GM10248 (cell line): Measurements from ENCODE around the gene VCAN.

Experiments
- CTCF ChIA-PET: fragments of 300-600 bp; sonication (Branson Sonifier 250); formaldehyde crosslinking; extraction: SDS; loops from one replicate; lab custom pipeline; 2021; ENCODE audit warnings: antibody characterized with exemption; lab: Yijun Ruan, JAX
- POLR2A ChIA-PET: fragments of 350-650 bp; sonication (Branson Sonifier 250); formaldehyde crosslinking; extraction: SDS; loops from one replicate; lab custom pipeline; 2020; ENCODE audit warnings: antibody characterized with exemption; lab: Yijun Ruan, JAX
- DNase-seq: peaks from one replicate; pipeline ENCODE4 v3.0.0; 2012; ENCODE audit errors: extremely low spot score
- CTCF ChIP-seq: IDR thresholded peaks from 2 replicates; pipeline ENCODE4 v1.5.1; 2012; ENCODE audit warnings: mild to moderate bottlenecking, low read depth; ENCODE audit errors: extremely low read depth, missing control alignments, control extremely low read depth

Gene VCAN

GRCh38 chr5:83590966-83591365 is 119.4 kb downstream of the VCAN start:
- no peak for TF ChIP-seq CTCF
- CTCF ChIA-PET, result no interaction called here
- DNase-seq, result no peak
- POLR2A ChIA-PET, result no interaction called here

DNA sequence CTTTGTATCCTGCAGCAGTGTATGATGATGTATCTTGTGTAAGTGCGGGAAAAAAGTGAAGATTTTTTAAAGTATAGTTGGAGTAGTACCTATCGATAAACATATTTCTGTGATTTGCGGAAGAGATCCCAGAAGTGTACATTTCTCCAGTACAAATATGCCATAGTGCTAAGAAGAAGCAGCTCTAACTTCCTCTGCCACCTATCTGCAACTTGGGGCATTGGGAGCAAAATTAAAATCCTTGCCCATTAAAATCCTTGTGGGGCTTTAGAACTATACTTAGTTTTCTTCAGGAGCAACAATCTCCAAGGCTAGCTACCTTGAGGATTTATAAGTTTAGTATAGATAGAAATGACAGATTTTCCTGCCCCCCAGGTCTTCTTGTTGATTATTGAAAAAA is 123.7 kb downstream of the VCAN start:
- ChIA-PET CTCF (no interaction called here), POLR2A (no interaction called here)
- DNase-seq, result no peak
- no peak for TF ChIP-seq CTCF

- DNase-seq, result peak; percentile 20
- POLR2A ChIA-PET, result no interaction called here
- CTCF ChIA-PET, result interaction anchor here (1.1 to 2.9 kb wide), 2 partner anchors 8 to 18 kb away, joined by 3 to 10 read pairs; no protein-coding TSS in a partner anchor
- peak; percentile 50 for TF ChIP-seq CTCF
Measured at GRCh38 chr5:83608122-83608521, 136.6 kb downstream of the VCAN start.

DNA sequence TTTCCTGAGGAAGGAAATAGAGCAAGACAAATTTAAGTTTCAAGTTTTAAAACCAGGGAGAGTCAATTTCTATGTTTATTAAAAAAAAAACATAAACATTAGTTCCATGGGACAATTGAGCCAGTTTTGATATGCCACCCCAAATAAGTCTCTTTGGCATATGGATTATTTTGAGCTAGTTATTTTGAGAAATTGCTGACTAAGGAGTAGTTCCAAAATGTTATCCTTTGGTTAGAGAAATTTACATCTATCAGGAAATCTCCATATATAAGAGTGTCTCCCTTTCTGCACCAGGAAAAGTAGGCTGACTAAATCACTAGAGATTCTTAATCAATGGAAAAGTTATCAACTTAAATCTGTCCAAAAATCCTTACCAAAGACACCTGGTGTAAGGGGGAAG is 143.3 kb downstream of the VCAN start:
- CTCF ChIA-PET, result interaction anchor here (1.5 kb wide), 1 partner anchor 32 kb away, joined by 3 read pairs; no protein-coding TSS in a partner anchor
- DNase-seq, result no peak
- TF ChIP-seq CTCF, result no peak
- POLR2A ChIA-PET, result no interaction called here

DNA sequence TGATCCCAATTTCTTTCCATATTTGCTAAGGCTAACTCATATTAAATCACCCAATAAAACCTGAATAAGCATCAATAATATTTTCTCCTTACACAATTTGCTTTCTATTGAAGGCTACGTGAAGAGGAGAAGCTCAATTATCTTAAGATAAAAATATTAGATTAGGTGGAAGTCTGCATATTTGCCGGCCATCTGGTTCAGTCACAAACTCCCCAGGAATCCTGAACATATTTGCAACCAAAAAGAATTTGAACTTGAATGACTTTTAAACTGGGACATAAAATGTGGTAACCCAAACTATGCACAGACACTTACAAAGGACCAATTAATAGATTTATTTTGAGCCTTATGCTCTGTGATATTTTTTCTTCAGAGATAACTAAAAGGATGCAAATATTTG is 156.8 kb downstream of the VCAN start:
- POLR2A ChIA-PET, result no interaction called here
- DNase-seq, result no peak
- no peak for TF ChIP-seq CTCF
- CTCF ChIA-PET, result no interaction called here
